Ecto neural progenitor cell (in vitro differentiated cells): ENCODE results near the gene AFAP1.

Experiments
- DNase-seq: peaks from one replicate; pipeline ENCODE4 v3.0.0-alpha.2; 2018; ENCODE audit warnings: low spot score

Gene AFAP1

GRCh38 chr4:7769396-7770223 is 170.1 kb downstream of the AFAP1 start:
- no peak for DNase-seq

GRCh38 chr4:7768736-7769135 is 170.9 kb downstream of the AFAP1 start:
- DNase-seq, result no peak

GRCh38 chr4:7767966-7768365 is 171.7 kb downstream of the AFAP1 start:
- DNase-seq, result no peak

- no peak for DNase-seq
Measured at GRCh38 chr4:7767526-7767925, 172.1 kb downstream of the AFAP1 start.

- DNase-seq, result no peak
Measured at GRCh38 chr4:7766661-7767345, 172.9 kb downstream of the AFAP1 start.

- no peak for DNase-seq
Measured at GRCh38 chr4:7766086-7766485, 173.6 kb downstream of the AFAP1 start.

- DNase-seq, result no peak
Measured at GRCh38 chr4:7765666-7766065, 174.0 kb downstream of the AFAP1 start.

- DNase-seq, result no peak
Measured at GRCh38 chr4:7764466-7764865, 175.2 kb downstream of the AFAP1 start.

GRCh38 chr4:7763788-7764187 is 175.9 kb downstream of the AFAP1 start:
- DNase-seq, result no peak

- DNase-seq, result no peak
Measured at GRCh38 chr4:7763106-7763505, 176.6 kb downstream of the AFAP1 start.

- DNase-seq, result no peak
Measured at GRCh38 chr4:7762376-7763030, 177.2 kb downstream of the AFAP1 start.

- DNase-seq, result peak; percentile 86
Measured at GRCh38 chr4:7761720-7762119, 177.9 kb downstream of the AFAP1 start.

GRCh38 chr4:7761312-7761711 is 178.3 kb downstream of the AFAP1 start:
- DNase-seq, result no peak

- no peak for DNase-seq
Measured at GRCh38 chr4:7760706-7761105, 179.0 kb downstream of the AFAP1 start.

- no peak for DNase-seq
Measured at GRCh38 chr4:7760228-7760627, 179.4 kb downstream of the AFAP1 start.

GRCh38 chr4:7759635-7760034 is 180.0 kb downstream of the AFAP1 start:
- no peak for DNase-seq

GRCh38 chr4:7759216-7759615 is 180.4 kb downstream of the AFAP1 start:
- no peak for DNase-seq

- no peak for DNase-seq
Measured at GRCh38 chr4:7758476-7758875, 181.2 kb downstream of the AFAP1 start.

- DNase-seq, result no peak
Measured at GRCh38 chr4:7757501-7758471, 181.9 kb downstream of the AFAP1 start.

GRCh38 chr4:7756561-7757355 is 182.9 kb downstream of the AFAP1 start:
- no peak for DNase-seq

- DNase-seq, result no peak
Measured at GRCh38 chr4:7756071-7756470, 183.6 kb downstream of the AFAP1 start.
